ENCODE data around the gene RCSD1.

Gene RCSD1

GRCh38 chr1:167693425-167694045 is 63.5 kb downstream of the RCSD1 start:
- no peak for DNase-seq

GRCh38 chr1:167694691-167695090 is 64.7 kb downstream of the RCSD1 start:
- DNase-seq, result no peak

- no peak for DNase-seq
Measured at GRCh38 chr1:167695147-167695546, 65.1 kb downstream of the RCSD1 start.

GRCh38 chr1:167695756-167696561 is 65.9 kb downstream of the RCSD1 start:
- no peak for DNase-seq

GRCh38 chr1:167697667-167698141 is 67.7 kb downstream of the RCSD1 start:
- no peak for DNase-seq

- no peak for DNase-seq
Measured at GRCh38 chr1:167698313-167698712, 68.3 kb downstream of the RCSD1 start.

GRCh38 chr1:167701510-167701909 is 71.5 kb downstream of the RCSD1 start:
- no peak for DNase-seq

- DNase-seq, result no peak
Measured at GRCh38 chr1:167703557-167703956, 73.5 kb downstream of the RCSD1 start.

GRCh38 chr1:167704715-167705114 is 74.7 kb downstream of the RCSD1 start:
- no peak for DNase-seq

- no peak for DNase-seq
Measured at GRCh38 chr1:167705250-167705649, 75.2 kb downstream of the RCSD1 start.

GRCh38 chr1:167706363-167706762 is 76.3 kb downstream of the RCSD1 start:
- no peak for DNase-seq

GRCh38 chr1:167706931-167707877 is 77.2 kb downstream of the RCSD1 start:
- no peak for DNase-seq

GRCh38 chr1:167707942-167708341 is 77.9 kb downstream of the RCSD1 start:
- DNase-seq, result no peak

GRCh38 chr1:167708940-167709389 is 78.9 kb downstream of the RCSD1 start:
- no peak for DNase-seq

- no peak for DNase-seq
Measured at GRCh38 chr1:167710836-167711235, 80.8 kb downstream of the RCSD1 start.

- no peak for DNase-seq
Measured at GRCh38 chr1:167711797-167712196, 81.8 kb downstream of the RCSD1 start.

- peak; percentile 18 for DNase-seq
Measured at GRCh38 chr1:167713330-167714081, 83.5 kb downstream of the RCSD1 start.

- DNase-seq, result peak; percentile 83
Measured at GRCh38 chr1:167714098-167714438, 84.0 kb downstream of the RCSD1 start.

GRCh38 chr1:167714439-167715156 is 84.6 kb downstream of the RCSD1 start:
- DNase-seq, result peak; percentile 85

GRCh38 chr1:167715157-167715999 is 85.3 kb downstream of the RCSD1 start:
- peak; percentile 84 for DNase-seq

GRCh38 chr1:167716000-167716271 is 85.9 kb downstream of the RCSD1 start:
- no peak for DNase-seq

All from activated naive CD4-positive, alpha-beta T cell treated with anti-CD3 and anti-CD28 coated beads, Interleukin-2, amount 50 U/mL, for 16 hours (primary cell).